ENCODE data around the gene OTOF.

OTOF gene

GRCh38 chr2:26464390-26465265, 13.3 kb downstream of the OTOF start:
- no peak for DNase-seq (ENCODE audit: low read depth)

GRCh38 chr2:26463244-26464192, 14.4 kb downstream of the OTOF start:
- DNase-seq (ENCODE audit: low read depth) = no peak

GRCh38 chr2:26462511-26463243, 15.2 kb downstream of the OTOF start:
- no peak for DNase-seq (ENCODE audit: low read depth)

- DNase-seq (ENCODE audit: low read depth) = no peak
Observed at GRCh38 chr2:26462100-26462499, 15.8 kb downstream of the OTOF start.

- no peak for DNase-seq (ENCODE audit: low read depth)
Observed at GRCh38 chr2:26461601-26462023, 16.3 kb downstream of the OTOF start.

- DNase-seq (ENCODE audit: low read depth) = no peak
Observed at GRCh38 chr2:26460613-26461031, 17.3 kb downstream of the OTOF start.

- no peak for DNase-seq (ENCODE audit: low read depth)
Observed at GRCh38 chr2:26459991-26460612, 17.8 kb downstream of the OTOF start.

GRCh38 chr2:26458365-26459042, 19.4 kb downstream of the OTOF start:
- DNase-seq (ENCODE audit: low read depth) = no peak

GRCh38 chr2:26457695-26458364, 20.1 kb downstream of the OTOF start:
- DNase-seq (ENCODE audit: low read depth) = no peak

GRCh38 chr2:26457251-26457666, 20.7 kb downstream of the OTOF start:
- DNase-seq (ENCODE audit: low read depth) = no peak

GRCh38 chr2:26456440-26457250, 21.3 kb downstream of the OTOF start:
- DNase-seq (ENCODE audit: low read depth) = no peak

GRCh38 chr2:26455670-26456439, 22.1 kb downstream of the OTOF start:
- no peak for DNase-seq (ENCODE audit: low read depth)

GRCh38 chr2:26455037-26455669, 22.8 kb downstream of the OTOF start:
- no peak for DNase-seq (ENCODE audit: low read depth)

GRCh38 chr2:26454561-26455001, 23.3 kb downstream of the OTOF start:
- DNase-seq (ENCODE audit: low read depth) = no peak

- DNase-seq (ENCODE audit: low read depth) = no peak
Observed at GRCh38 chr2:26453421-26454329, 24.2 kb downstream of the OTOF start.

- no peak for DNase-seq (ENCODE audit: low read depth)
Observed at GRCh38 chr2:26451700-26452099, 26.2 kb downstream of the OTOF start.

GRCh38 chr2:26450031-26450635, 27.8 kb downstream of the OTOF start:
- no peak for DNase-seq (ENCODE audit: low read depth)

All from activated T-cell treated with anti-CD3 and anti-CD28 coated beads for 1 hour (primary cell).